ENCODE data around the gene CLDN1.

DNA sequence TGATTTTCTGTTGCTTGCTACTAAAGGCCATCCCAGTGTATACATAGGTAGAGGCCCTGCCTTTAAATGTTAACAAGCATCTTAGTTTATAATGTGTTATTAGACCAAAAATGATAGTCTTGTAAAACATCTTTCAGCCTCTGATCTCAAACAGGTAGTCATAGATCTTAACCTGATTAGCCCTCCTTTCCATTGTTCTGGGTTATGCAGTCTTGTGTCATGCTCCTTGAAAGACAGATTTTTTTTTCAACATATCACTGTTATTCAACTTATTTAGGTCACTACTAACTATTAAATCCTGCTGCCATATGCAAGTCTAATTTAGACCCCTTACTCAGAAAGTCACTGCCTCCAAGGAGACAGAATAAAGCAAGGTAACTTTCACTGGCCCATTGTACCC is 46.6 kb upstream of the CLDN1 start:
- TF ChIP-seq, protein P1, sequence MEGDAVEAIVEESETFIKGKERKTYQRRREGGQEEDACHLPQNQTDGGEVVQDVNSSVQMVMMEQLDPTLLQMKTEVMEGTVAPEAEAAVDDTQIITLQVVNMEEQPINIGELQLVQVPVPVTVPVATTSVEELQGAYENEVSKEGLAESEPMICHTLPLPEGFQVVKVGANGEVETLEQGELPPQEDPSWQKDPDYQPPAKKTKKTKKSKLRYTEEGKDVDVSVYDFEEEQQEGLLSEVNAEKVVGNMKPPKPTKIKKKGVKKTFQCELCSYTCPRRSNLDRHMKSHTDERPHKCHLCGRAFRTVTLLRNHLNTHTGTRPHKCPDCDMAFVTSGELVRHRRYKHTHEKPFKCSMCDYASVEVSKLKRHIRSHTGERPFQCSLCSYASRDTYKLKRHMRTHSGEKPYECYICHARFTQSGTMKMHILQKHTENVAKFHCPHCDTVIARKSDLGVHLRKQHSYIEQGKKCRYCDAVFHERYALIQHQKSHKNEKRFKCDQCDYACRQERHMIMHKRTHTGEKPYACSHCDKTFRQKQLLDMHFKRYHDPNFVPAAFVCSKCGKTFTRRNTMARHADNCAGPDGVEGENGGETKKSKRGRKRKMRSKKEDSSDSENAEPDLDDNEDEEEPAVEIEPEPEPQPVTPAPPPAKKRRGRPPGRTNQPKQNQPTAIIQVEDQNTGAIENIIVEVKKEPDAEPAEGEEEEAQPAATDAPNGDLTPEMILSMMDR (IDR thresholded peaks at IDR 0.05): no peak
- no peak for TF ChIP-seq POLR2A (IDR thresholded peaks at IDR 0.05)
- TF ChIP-seq EP300 (IDR thresholded peaks at IDR 0.05; ENCODE audit: low read depth): no peak

All from transverse colon (tissue), 3 donors.